ENCODE measurements around the gene REEP5.
"Not testable (repeated sequence)": the region's sequence is repeated elsewhere in the genome, so short reads cannot be mapped to it uniquely, and the experiment has no call there.

The REEP5 gene

GRCh38 chr5:112921833-112922817 is at the start of gene REEP5:
REEP5 (minus strand) TSS chr5:112922227; CDS start chr5:112922190, 37 bp downstream.
- DNase-seq: peak; percentile 88

GRCh38 chr5:112971276-112971675 is 49.2 kb upstream of the REEP5 start:
- DNase-seq: no peak

- no peak for DNase-seq
These were observed 46.5 kb upstream of the REEP5 start for GRCh38 chr5:112968411-112969106.

GRCh38 chr5:112967520-112968083 is 45.6 kb upstream of the REEP5 start:
- DNase-seq: no peak

- DNase-seq: no peak
These were observed 43.8 kb upstream of the REEP5 start for GRCh38 chr5:112965733-112966306.

GRCh38 chr5:112963374-112963733 is 41.3 kb upstream of the REEP5 start:
- DNase-seq: not testable (repeated sequence)

- no peak for DNase-seq
These were observed 39.0 kb upstream of the REEP5 start for GRCh38 chr5:112960863-112961504.

- DNase-seq: no peak
These were observed 38.3 kb upstream of the REEP5 start for GRCh38 chr5:112960315-112960714.

- not testable (repeated sequence) for DNase-seq
These were observed 37.8 kb upstream of the REEP5 start for GRCh38 chr5:112959872-112960271.

- peak; percentile 32 for DNase-seq
These were observed 36.4 kb upstream of the REEP5 start for GRCh38 chr5:112958093-112959088.

- no peak for DNase-seq
These were observed 35.2 kb upstream of the REEP5 start for GRCh38 chr5:112957036-112957808.

- no peak for DNase-seq
These were observed 34.6 kb upstream of the REEP5 start for GRCh38 chr5:112956606-112957005.

- DNase-seq: no peak
These were observed 29.2 kb upstream of the REEP5 start for GRCh38 chr5:112951124-112951702.

GRCh38 chr5:112948458-112948857 is 26.4 kb upstream of the REEP5 start:
- no peak for DNase-seq

- DNase-seq: no peak
These were observed 18.6 kb upstream of the REEP5 start for GRCh38 chr5:112940670-112941069.

GRCh38 chr5:112938286-112938685 is 16.3 kb upstream of the REEP5 start:
- no peak for DNase-seq

GRCh38 chr5:112935675-112936074 is 13.6 kb upstream of the REEP5 start:
- no peak for DNase-seq

GRCh38 chr5:112934366-112934663 is 12.3 kb upstream of the REEP5 start:
- DNase-seq: no peak

- no peak for DNase-seq
These were observed 11.8 kb upstream of the REEP5 start for GRCh38 chr5:112933651-112934365.

GRCh38 chr5:112933105-112933504 is 11.1 kb upstream of the REEP5 start:
- DNase-seq: no peak

All from CD4-positive, alpha-beta T cell treated with Interleukin-6 for 4 hours (primary cell).